Head of caudate nucleus (tissue), 42 donors: ENCODE data around the gene UPF1.

Experiments
- DNase-seq, 42 donors: peaks; one replicate each; pipeline versions ENCODE4 v3.0.0 to v3.0.0-alpha.2; 2020 to 2021; ENCODE audit warnings: mixed read lengths in 7 of 42
- intact Hi-C: fragments of 100-400 bp; cut with DNase I; formaldehyde crosslinking; loops from one replicate; pipeline ENCODE4 v1.15.0; 2022

Gene UPF1

DNA sequence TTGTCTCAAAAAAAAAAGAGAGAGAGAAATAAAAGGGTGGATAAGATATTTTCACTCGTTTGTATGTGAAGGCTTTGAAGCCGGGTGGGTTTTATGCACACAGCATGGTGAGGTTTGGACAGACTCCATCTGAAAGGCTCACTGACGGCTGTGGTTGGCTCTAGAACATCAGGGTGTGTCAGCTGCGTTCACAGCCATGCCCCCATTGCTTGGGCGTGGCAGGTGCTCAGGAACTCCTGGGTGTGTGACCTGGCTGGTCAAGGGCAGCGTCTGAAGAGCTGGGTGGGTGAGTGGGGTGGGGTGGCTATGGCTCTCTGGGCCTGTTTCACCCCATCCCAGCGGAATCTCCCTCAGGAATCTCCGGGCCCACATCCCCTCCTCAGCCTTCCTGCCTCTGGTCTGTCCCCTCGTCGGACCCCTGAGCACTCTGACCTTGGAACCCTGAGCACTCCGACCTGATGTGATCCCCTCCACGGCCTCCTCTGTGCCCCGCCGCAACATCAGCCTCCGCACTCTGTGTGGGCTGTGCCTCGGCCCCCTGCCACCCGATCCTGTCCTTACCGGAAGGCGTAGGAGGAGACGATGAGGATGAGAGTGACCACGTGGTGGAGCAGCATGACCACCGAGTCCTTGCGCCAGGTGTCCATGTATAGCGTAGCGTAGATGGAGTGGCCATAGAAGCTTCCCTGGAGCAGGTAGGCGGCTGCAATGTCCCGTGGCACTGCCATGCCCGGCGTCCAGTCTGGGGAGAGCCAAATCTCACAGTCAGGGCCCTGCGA, 52.0 kb downstream of the UPF1 start:
- DNase-seq = no peak
- intact Hi-C loops = no loop called here

DNA sequence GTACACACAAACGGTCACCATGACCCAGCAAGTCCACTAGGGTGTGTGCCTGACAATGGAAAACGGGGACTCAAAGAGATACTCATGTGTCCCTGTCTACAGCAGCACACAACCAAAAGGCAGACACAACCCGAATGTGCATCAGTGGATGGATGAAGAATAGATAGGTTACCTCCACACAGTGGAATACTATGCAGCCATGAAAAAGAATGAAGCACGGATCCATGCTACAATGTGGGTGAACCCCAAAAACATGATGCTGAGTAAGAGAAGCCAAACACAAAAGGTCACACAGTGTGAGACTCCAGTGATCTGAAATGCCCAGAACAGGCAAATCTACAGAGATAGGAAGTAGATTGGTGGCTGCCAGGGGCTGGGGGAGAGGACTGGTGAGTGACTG, 55.2 kb downstream of the UPF1 start:
- intact Hi-C loops = no loop called here
- DNase-seq = no peak

DNA sequence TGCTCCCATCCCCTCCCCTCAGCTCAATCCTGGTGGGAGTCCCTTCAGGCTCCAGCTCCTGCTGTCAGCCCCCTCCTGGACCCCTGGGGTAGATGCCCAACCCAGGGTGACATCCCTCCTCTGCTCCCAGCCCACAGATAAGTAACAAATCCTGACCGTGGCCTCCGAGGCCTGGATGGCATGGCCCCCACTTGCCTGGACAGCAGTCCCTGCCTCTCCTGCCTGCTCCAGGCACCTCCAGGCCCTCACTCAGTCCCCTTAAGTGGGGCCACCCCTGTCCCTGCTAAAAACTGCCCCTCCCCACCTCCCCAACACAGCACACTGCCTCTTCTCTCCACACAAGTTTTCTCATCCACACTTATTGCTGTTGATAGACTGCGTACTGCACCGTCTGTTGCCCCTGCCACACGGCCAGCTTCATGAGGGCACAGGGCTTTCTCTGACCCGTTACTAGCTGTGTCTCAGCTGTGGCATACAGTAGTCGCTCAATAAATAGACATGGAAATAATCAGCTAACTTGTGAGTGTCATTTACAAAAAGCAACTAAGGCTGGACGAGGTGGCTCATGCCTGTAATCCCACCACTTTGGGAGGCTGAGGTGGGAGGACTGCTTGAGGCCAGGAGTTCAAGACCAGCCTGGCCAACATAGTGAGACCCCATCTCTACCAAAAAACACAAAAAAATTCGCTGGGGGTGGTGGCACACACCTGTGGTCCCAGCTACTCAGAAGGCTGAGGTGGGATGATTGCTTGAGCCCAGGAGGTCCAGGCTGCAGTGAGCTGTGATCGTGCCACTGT, 58.4 kb downstream of the UPF1 start:
- intact Hi-C loops = no loop called here
- no peak for DNase-seq

DNA sequence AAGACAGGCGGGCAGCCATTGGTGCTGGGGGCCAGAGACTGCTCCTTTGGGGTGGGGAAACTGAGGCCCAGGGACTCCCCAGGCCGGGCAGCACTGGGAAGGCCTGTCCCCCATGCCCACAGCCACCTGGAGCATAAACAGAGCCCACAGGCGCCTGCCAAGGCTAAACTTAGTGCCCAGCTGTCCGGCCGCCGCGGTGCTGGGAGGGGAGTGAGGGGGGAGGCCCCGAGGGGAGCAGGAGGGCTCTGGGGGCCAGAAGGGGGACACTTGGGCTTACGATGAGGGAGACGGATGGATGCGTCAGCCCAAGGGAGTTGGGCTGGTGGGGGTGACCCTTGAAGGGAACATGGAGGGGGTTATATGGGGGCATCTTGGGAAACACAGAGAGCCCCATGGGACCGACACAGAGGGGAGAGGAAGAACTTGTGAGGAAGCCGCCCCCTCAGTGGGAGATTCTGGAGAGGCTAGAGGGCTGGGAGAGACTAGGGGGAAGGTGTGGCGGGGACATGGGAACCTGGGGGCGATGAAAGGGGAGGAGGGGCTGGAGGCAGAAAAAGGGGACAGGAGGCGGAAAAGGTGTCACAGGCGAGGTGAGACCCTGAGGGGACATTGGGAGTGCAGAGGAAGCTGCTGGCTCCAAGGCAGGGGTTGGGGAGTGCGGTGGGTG, 62.0 kb downstream of the UPF1 start:
- intact Hi-C loops = no loop called here
- peak in 4 of 42 donors; percentile 44 to 54 (median 48) for DNase-seq

DNA sequence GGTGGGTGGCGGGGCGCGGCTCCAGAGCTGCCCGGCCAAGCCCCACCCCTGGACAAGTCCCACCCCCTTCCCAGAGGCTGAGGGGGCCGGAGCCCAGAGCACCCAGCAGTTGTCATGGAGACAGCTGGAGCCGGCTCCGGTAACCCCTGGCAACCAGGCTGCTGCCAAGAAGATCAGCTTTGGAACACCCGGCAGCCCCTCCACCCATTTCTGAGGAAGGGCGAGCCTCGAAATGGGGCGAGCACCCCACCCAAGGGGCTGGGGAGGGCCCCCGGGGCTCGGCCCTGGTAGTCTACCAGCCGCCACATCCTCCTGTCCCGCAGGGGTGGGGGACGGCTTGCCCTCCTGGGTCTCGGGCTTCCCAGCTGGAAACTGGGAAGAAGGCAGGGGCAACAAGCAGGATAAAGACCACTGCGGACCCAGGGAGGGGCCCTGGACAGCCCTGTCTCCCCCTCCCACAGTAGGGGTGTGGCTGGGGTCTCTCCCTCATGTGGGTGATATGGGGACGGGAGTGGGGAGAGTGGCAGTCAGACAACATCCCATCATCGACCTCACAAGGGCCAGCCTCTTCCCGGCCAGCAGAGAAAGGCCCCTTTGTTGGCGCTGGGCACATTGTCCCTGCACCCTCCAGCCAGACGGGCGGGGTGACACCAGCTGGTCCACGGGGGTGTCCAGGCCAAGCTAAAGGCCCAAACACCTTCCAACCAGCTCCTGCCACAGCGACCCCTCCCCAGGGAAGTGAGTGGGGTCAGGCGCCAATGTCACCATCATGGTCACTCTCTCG, 62.7 kb downstream of the UPF1 start:
- peak; percentile 87 to 99 (median 96) for DNase-seq
- intact Hi-C loops = no loop called here

DNA sequence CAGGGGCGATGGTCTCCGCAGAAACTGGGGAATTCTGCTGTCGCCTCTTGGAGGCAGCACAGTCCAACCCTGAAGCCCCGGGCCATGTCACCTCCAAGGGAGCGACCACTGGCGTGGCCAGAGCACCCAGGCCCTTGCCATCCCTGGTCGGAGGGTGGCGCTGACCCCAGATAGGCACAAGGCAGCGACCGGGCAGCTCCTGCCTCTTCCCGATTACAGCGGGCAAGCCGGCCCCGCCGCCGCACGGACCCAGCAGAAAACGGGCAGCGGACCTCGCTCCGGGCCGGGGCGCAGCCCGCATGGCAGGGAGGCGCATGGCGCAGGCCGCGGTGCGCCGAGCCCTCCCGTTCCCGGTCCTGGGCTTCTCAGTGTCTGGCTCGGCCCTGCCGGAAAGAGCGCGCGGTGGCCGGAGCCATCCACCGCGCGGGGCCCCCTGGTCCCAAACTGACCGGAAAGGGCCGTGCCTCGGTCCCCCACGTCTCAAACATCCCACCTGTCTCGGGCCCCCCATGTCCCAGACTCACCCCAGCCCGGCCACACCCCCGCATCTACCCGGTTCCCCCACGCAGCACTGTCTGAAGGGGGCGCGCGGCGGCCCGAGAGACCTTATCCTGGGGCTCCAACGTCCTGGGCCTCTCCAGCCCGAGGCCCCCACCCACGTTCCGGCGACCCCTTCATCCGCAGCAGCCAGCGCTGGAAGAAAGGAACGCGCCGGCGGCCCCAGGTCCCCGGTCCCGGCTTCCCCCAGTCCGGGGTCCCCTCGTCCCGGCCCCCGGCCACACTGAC, 63.5 kb downstream of the UPF1 start:
- peak; percentile 66 to 95 (median 85) for DNase-seq
- intact Hi-C loops = no loop called here

DNA sequence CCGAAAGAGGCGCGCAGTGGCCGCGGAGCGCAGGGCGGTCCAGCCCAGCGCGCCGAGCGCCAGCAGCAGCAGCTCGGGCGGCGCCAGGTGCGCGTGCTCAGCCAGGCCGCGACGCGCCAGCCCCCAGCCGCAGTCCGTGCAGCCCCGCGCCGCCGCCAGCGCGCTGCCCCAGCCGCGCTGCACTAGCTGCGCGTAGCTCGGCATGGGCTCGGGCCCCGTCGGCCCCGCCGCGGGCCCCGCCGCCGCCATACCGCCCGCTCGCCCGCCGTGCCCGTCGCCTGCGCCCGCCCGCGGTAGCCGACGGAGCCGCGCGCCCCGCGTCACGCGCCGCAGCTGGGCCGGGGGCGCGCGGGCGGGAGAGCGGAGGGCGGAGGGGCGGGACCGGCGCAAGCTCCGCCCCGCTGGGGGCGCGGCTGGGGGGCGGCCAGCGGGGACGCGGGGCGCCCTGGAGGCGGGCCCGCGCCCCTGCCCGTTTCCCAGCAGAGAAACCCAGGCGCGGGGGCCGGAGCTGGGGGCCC, 64.1 kb downstream of the UPF1 start, which contains the start of gene CERS1:
Gene CERS1 (minus strand): TSS at position 335 of the 518 bp plus-strand sequence. CDS start 86 bp downstream, at position 249.
- intact Hi-C loops = no loop called here
- DNase-seq = peak in 38 of 42 donors; percentile 35 to 85 (median 70)

DNA sequence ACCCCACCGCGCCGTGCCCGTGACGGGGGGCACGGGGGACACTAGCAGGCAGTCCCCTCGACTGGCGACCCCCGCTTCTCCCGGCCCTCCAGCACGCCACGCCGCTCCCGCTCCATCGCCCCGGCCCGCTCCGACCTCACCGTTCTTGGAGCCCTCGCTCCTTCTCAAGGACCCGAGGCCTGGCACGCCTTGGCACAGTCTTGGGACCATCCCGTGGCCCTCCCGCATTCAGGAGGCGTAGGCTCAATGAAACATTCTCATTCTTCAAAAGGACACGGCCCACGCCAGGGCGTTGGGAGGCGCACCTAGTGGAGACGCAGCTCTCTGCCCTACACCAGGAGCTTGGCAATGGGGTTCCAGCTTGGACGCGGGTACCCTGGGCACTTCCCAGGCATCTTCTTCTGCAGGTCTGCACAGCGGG, 64.7 kb downstream of the UPF1 start:
- intact Hi-C loops = no loop called here
- peak; percentile 29 to 75 (median 52) for DNase-seq

DNA sequence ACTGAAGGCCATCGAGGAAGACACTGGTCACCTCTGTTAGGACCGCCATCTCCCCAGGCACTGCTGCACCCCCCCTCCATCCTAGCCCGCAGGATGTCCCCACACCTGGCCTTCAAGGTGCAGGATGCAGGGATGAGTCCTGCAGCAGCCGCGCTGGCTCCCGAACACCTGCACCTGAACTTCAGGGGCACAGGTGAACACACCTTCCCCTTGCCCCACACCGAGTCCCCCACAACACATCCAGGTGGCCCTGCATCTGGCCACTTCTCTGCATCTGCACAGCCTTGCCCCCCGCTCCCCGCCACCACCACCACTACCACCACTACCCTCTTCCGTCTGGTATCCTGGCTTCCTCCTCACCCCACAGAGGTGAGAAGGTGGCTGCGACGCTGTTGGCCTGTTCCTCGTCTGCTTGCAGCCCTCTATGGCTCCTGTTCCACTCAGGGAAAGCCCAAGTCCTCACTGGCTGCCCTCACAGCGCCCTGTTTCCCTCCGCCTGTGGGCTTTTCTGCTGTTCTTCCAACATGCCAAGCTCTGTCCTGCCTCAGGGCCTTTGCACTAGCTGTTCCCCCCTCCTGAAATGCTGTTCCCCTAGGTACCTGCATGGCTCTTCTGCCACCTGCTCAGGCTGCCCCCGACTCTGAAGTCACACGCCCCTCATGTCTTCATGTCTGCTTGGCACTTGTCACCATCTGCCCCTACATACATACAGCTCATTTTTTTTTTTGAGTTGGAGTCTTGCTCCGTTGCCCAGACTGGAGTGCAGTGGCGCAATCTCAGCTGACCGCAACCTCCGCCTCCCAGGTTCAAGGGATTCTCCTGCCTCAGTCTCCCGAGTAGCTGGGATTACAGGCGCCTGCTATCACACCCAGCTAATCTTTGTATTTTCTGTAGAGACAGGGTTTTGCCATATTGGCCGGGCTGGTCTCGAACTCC, 65.6 kb downstream of the UPF1 start:
- intact Hi-C loops = no loop called here
- DNase-seq = no peak

DNA sequence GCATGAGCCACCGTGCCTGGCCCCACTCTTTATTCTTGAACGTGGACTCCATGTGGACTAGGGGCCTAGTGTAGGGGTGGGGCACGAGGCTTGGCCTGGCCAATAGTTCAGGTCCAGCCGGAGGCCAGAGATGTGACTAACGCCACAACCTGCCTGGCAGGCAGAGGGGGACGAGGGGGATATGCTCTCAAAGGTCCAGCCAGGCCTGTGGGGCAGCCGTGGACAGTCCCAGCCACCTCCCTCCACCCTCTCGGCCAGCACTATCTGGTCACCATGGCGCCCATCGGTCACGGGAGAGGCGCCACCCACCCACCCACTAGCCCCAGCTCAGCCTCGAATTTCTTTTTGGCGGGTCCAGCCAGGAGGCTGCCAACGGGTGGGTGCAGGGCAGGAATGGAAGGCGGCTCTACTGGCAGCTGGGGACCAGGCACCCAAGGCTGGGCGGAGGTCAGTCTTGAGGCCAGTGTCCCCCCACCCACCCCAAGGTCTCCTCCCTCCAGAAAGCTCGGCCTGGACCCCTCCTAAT, 66.4 kb downstream of the UPF1 start:
- DNase-seq = peak in 2 of 42 donors; percentile 33 to 51
- intact Hi-C loops = no loop called here

DNA sequence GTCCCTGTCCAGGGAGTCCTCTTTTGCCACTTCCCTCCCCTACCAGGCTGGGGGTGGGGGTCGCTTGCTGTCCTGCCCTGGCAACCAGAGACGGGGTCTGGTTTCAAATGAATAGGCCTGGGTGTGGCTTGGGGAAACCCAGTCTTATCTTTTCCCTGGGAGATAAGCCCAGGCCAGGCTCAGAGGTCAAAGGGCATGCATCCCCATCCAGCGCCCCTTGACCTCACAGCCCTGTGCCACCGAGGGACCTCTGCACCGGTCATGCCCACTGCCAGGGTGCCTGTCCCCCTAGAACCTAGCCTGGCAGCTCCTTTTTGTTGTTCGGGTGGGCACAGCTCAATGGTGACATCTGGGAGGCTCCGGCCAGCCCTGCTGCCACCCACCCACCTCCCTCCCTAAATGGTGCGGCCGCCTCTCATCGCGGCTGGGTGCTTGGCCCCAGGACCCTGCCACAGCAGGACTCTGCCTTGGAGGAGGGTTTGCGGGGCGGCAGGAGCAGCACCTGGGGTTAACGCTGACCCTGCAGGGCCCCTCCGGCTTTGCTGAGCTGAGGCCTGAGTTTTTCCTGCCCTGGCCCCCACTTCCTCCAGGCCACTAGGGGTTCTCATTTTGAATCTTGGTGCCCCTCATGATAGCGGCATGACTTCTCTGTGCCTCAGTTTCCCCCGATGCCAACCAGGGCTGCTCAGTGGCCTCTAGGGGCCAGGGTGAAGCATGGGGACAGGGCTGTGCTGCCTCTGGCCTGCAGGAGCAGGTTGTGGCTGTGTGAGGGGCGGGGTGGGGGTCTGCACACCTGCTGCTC, 67.0 kb downstream of the UPF1 start:
- DNase-seq = no peak
- intact Hi-C loops = no loop called here

DNA sequence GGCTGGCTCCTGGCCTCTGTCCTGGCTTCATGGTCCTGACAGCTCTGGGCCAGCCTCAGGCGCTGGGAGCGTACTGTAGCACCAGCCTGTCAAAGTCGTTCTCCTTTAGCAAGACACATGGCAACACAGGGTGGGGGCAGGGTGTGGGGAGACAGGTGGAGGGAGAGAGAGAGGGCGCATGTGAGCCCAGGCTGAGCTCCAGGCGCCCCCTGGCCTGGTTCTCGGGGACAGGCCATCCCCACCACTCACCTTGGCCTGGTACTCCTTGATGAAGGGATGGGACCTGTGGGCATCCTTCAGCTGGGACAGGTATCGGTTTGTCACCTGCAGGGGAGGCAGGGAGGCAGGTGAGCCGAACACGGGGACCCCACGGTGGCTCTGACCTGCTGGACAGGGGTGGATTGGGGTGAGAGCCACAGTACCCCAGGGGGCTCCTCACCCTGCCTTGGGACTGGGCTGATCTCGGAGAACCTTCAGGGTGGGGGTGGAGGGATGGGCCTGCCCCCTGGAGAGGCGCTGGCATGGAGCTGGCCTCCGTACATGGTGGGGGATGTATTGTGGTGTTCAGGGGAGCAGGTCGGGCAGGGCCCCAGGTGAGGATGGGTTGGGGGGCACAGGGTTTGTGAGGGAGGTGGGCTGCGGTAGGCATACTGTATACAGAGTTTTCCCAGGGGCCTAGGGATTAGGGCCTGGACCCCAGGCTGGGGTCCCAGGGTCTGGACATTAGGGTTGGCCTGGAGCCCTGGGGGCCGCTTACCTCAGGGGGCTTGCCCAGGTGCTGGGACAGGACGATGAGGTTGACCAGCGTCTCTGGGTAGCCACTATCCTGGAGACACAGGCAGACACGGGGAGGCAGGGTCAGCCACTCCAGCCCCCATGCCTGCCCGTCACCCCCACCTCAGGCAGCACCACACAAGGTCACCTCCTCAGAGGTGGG, 68.1 kb downstream of the UPF1 start:
- DNase-seq = no peak
- intact Hi-C loops = no loop called here

DNA sequence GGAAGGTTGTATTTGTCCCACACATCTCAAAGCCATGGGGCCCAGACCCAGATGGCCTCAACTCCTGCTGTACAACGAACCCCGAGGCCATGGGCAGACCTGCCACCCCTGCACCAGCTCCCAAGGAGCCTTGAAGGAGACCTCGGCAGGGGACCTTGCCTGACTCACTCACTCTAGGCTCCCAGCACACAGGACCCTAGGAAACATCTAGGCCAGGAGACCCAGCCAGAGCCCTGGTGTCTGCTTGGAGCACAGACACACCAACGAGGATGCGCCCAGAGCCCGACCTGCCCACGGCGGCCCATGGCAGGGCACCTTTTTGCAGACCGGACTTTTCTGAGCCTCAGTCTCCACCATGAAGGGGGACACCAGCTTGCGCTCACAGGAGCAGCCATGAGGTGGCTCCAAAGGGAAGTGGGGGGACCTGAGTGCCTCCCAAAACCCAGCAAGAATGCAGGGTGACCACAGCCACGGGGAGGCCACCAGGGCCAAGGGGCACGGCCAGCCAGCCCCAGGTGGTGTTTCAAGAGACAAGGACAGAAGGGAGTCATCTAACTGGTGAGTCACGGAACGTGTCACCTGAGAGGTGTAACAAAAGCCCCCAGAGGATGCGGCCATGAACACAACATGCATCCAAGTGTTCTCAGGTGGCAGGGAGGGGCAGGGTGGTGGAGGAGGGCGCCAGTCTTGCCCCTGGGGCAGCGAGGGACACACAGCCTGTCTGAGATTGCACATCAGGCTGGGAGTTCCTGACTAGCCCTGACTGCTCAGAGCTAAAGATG, 69.1 kb downstream of the UPF1 start:
- intact Hi-C loops = no loop called here
- no peak for DNase-seq

DNA sequence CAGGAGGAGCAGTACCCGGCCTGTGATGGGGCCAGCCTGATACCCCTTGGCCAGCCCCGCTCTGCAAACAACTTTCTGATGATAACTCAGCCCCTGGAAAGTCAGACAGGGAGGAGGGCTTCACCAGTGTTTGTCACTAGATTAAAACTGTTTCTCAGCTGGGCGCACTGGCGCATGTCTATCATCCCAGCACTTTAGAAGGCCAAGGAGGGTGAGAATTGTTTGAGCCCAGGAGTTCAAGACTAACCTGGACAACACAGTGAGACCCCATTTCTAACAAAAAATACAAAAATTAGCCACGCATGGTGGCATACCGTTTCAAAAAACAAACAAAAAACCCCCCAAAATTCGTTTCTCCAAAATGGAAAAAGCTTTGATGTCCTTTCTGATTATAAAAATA, 69.7 kb downstream of the UPF1 start:
- intact Hi-C loops = no loop called here
- no peak for DNase-seq
